ENCODE results near the gene ERMP1.

ERMP1 gene

GRCh38 chr9:5813824-5814223 lies 19.1 kb downstream of the ERMP1 start:
- Histone ChIP-seq H3K27me3 (ENCODE audit: control insufficient read depth, low read length) (no peaks in the 10 kb centered on the region), H3K36me3 (ENCODE audit: control insufficient read depth, low read length) (peaks cover 33% of the 10 kb centered on the region), H3F3A (ENCODE audit: control insufficient read depth, insufficient read depth) (no peaks in the 10 kb centered on the region), H3K9me3 (ENCODE audit: control insufficient read depth, insufficient read depth, low read length) (no peaks in the 10 kb centered on the region), H3K9me2 (replicated peaks; ENCODE audit: control insufficient read depth, low read length) (no peaks in the 10 kb centered on the region), H3K4me1 (ENCODE audit: control insufficient read depth, low read length) (no peaks in the 10 kb centered on the region), H3K4me2 (ENCODE audit: low read length) (no peak overlapping the region), H3K4me3 (ENCODE audit: low read length) (no peak overlapping the region), H3K27ac (ENCODE audit: low read depth, low read length) (no peak overlapping the region), H3K79me2 (ENCODE audit: control insufficient read depth, low read length) (no peaks in the 10 kb centered on the region), H4K20me1 (ENCODE audit: control insufficient read depth, insufficient read depth, low read depth, low read length) (no peaks in the 10 kb centered on the region)
- no peak for TF ChIP-seq EZH2phosphoT487 (IDR thresholded peaks at IDR 0.05; ENCODE audit: borderline replicate concordance, low read length)

- Histone ChIP-seq H3K9me2 (replicated peaks; ENCODE audit: control insufficient read depth, low read length) (no peaks in the 10 kb centered on the region), H3F3A (ENCODE audit: control insufficient read depth, insufficient read depth) (no peaks in the 10 kb centered on the region), H3K79me2 (ENCODE audit: control insufficient read depth, low read length) (no peaks in the 10 kb centered on the region), H3K4me3 (ENCODE audit: low read length) (no peak overlapping the region), H3K9me3 (ENCODE audit: control insufficient read depth, insufficient read depth, low read length) (no peaks in the 10 kb centered on the region), H3K27me3 (ENCODE audit: control insufficient read depth, low read length) (no peaks in the 10 kb centered on the region), H3K36me3 (ENCODE audit: control insufficient read depth, low read length) (peaks cover 30% of the 10 kb centered on the region), H3K4me1 (ENCODE audit: control insufficient read depth, low read length) (no peaks in the 10 kb centered on the region), H3K27ac (ENCODE audit: low read depth, low read length) (no peak overlapping the region), H4K20me1 (ENCODE audit: control insufficient read depth, insufficient read depth, low read depth, low read length) (no peaks in the 10 kb centered on the region), H3K4me2 (ENCODE audit: low read length) (no peak overlapping the region)
- TF ChIP-seq CTCF (IDR thresholded peaks at IDR 0.05; ENCODE audit: low read depth, low read length, poor library complexity, severe bottlenecking) (no peak), EZH2phosphoT487 (IDR thresholded peaks at IDR 0.05; ENCODE audit: borderline replicate concordance, low read length) (no peak)
These were observed 21.2 kb downstream of the ERMP1 start for GRCh38 chr9:5811751-5812150.

- Histone ChIP-seq H3K4me1 (ENCODE audit: control insufficient read depth, low read length) (no peaks in the 10 kb centered on the region), H3K9me3 (ENCODE audit: control insufficient read depth, insufficient read depth, low read length) (no peaks in the 10 kb centered on the region), H3K9me2 (replicated peaks; ENCODE audit: control insufficient read depth, low read length) (no peaks in the 10 kb centered on the region), H3K4me3 (ENCODE audit: low read length) (no peak overlapping the region), H3K27ac (ENCODE audit: low read depth, low read length) (no peak overlapping the region), H3K79me2 (ENCODE audit: control insufficient read depth, low read length) (no peaks in the 10 kb centered on the region), H3F3A (ENCODE audit: control insufficient read depth, insufficient read depth) (0 out of 2 replicates have a peak, but pooled peaks cover 3% of the 10 kb centered on the region), H3K27me3 (ENCODE audit: control insufficient read depth, low read length) (no peaks in the 10 kb centered on the region), H3K36me3 (ENCODE audit: control insufficient read depth, low read length) (peaks cover 15% of the 10 kb centered on the region), H4K20me1 (ENCODE audit: control insufficient read depth, insufficient read depth, low read depth, low read length) (no peaks in the 10 kb centered on the region), H3K4me2 (ENCODE audit: low read length) (no peak overlapping the region)
- TF ChIP-seq CTCF (IDR thresholded peaks at IDR 0.05; ENCODE audit: low read depth, low read length, poor library complexity, severe bottlenecking) (no peak), EZH2phosphoT487 (IDR thresholded peaks at IDR 0.05; ENCODE audit: borderline replicate concordance, low read length) (no peak)
These were observed 27.4 kb downstream of the ERMP1 start for GRCh38 chr9:5805478-5805877.

GRCh38 chr9:5801739-5802113 lies 31.2 kb downstream of the ERMP1 start:
- Histone ChIP-seq H3K27me3 (ENCODE audit: control insufficient read depth, low read length) (no peaks in the 10 kb centered on the region), H3K36me3 (ENCODE audit: control insufficient read depth, low read length) (peaks cover 20% of the 10 kb centered on the region)

More at GRCh38 chr9:5801739-5802113, 31.2 kb downstream of the ERMP1 start:
- Histone ChIP-seq H3K9me3 (ENCODE audit: control insufficient read depth, insufficient read depth, low read length) (no peaks in the 10 kb centered on the region), H3K4me1 (ENCODE audit: control insufficient read depth, low read length) (no peaks in the 10 kb centered on the region), H3F3A (ENCODE audit: control insufficient read depth, insufficient read depth) (peaks cover 11% of the 10 kb centered on the region; the same call in 1 of the 2 replicates), H3K27ac (ENCODE audit: low read depth, low read length) (no peak overlapping the region), H3K4me2 (ENCODE audit: low read length) (no peak overlapping the region), H3K4me3 (ENCODE audit: low read length) (no peak overlapping the region), H4K20me1 (ENCODE audit: control insufficient read depth, insufficient read depth, low read depth, low read length) (no peaks in the 10 kb centered on the region), H3K9me2 (replicated peaks; ENCODE audit: control insufficient read depth, low read length) (no peaks in the 10 kb centered on the region), H3K79me2 (ENCODE audit: control insufficient read depth, low read length) (no peaks in the 10 kb centered on the region)
- TF ChIP-seq CTCF (IDR thresholded peaks at IDR 0.05; ENCODE audit: low read depth, low read length, poor library complexity, severe bottlenecking) = no peak

Data from DOHH2 (cell line).